Measurements from ENCODE around the gene FOXL3. TPM values are rescaled to one million over a fixed set of nuclear protein-coding genes. Genes with fewer than 3 reads are reported as not detected.
"Not testable (repeated sequence)": the region's sequence is repeated elsewhere in the genome, so short reads cannot be mapped to it uniquely, and the experiment has no call there.

FOXL3 gene
- total RNA-seq, 1 experiment from 2014 or later: not detected

GRCh38 chr7:335358-336148, 45.6 kb downstream of the FOXL3 start:
- Mint-ChIP-seq H3K27me3 (ENCODE audit: unreplicated experiment) (peaks cover 77% of the 10 kb centered on the region), H3K4me1 (ENCODE audit: low read depth, unreplicated experiment) (peaks cover 16% of the 10 kb centered on the region), H3K36me3 (ENCODE audit: insufficient read depth, unreplicated experiment) (peaks cover 4% of the 10 kb centered on the region), H3K27ac (ENCODE audit: unreplicated experiment) (no peak overlapping the region), H3K4me3 (ENCODE audit: low read depth, unreplicated experiment) (no peak overlapping the region), H3K9me3 (ENCODE audit: low read depth, unreplicated experiment) (peaks cover 8% of the 10 kb centered on the region)
- CTCF ChIA-PET: no interaction called here
- TF ChIP-seq CTCF (IDR thresholded peaks at IDR 0.05; ENCODE audit: unreplicated experiment): no peak
- BruUV-seq (replicated peaks): no TSS peak
- no peak for DNase-seq
- intact Hi-C loops (cut with micrococcal nuclease; ENCODE audit: unreplicated experiment): no loop called here

- H3K36me3 Mint-ChIP-seq (ENCODE audit: insufficient read depth, unreplicated experiment); H3K4me3 Mint-ChIP-seq (ENCODE audit: low read depth, unreplicated experiment); BruUV-seq (replicated peaks); intact Hi-C loops (cut with micrococcal nuclease; ENCODE audit: unreplicated experiment); H3K9me3 Mint-ChIP-seq (ENCODE audit: low read depth, unreplicated experiment); DNase-seq; CTCF ChIA-PET; H3K27ac Mint-ChIP-seq (ENCODE audit: unreplicated experiment): not testable (repeated sequence)
- Mint-ChIP-seq H3K4me1 (ENCODE audit: low read depth, unreplicated experiment) (peaks cover 16% of the 10 kb centered on the region), H3K27me3 (ENCODE audit: unreplicated experiment) (peaks cover 77% of the 10 kb centered on the region)
Measured at GRCh38 chr7:336149-336533, 46.2 kb downstream of the FOXL3 start.

DNA sequence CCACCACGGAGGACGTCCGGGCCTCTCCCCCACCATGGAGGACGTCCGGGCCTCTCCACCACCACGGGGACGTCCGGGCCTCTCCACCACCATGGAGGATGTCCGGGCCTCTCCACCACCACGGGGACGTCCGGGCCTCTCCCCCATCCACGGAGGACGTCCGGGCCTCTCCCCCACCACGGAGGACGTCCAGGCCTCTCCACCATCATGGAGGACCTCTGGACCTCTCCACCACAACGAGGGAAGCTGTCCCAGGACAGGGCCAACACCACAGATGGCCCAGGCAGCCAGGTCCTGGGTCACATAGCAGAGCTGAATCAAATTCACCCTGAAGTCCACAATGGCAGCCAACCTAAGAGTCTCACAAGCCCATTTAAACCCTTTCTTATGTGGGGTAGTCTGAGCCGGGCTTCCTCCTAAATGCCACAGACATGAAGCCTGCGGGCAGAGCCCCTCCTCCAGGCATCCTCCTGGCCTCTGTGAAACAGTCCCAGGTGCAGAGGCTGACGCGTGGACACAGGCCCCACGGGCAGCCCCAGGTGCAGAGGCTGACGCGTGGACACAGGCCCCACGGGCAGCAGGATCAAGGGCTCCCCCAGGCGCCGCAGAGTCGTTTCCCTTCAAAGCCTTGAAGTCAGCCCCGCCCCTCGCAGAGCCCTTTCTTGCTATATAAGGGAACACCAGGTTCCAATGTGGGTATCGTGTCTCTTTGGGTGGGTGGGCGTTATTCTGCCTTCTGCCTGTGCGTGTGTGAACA, 47.0 kb downstream of the FOXL3 start:
- no TSS peak for BruUV-seq (replicated peaks)
- CTCF ChIA-PET: no interaction called here
- H3K9me3 Mint-ChIP-seq (ENCODE audit: low read depth, unreplicated experiment): peaks cover 8% of the 10 kb centered on the region
- no peak overlapping the region for H3K4me3 Mint-ChIP-seq (ENCODE audit: low read depth, unreplicated experiment)
- no peak for DNase-seq
- TF ChIP-seq CTCF (IDR thresholded peaks at IDR 0.05; ENCODE audit: unreplicated experiment): no peak
- H3K4me1 Mint-ChIP-seq (ENCODE audit: low read depth, unreplicated experiment): peaks cover 23% of the 10 kb centered on the region
- H3K27me3 Mint-ChIP-seq (ENCODE audit: unreplicated experiment): peaks cover 77% of the 10 kb centered on the region
- H3K36me3 Mint-ChIP-seq (ENCODE audit: insufficient read depth, unreplicated experiment): peaks cover 9% of the 10 kb centered on the region
- H3K27ac Mint-ChIP-seq (ENCODE audit: unreplicated experiment): no peak overlapping the region
- intact Hi-C loops (cut with micrococcal nuclease; ENCODE audit: unreplicated experiment): no loop called here

GRCh38 chr7:337567-337951, 47.6 kb downstream of the FOXL3 start:
- no peak for TF ChIP-seq CTCF (IDR thresholded peaks at IDR 0.05; ENCODE audit: unreplicated experiment)
- Mint-ChIP-seq H3K36me3 (ENCODE audit: insufficient read depth, unreplicated experiment) (peaks cover 12% of the 10 kb centered on the region), H3K9me3 (ENCODE audit: low read depth, unreplicated experiment) (peaks cover 8% of the 10 kb centered on the region), H3K27me3 (ENCODE audit: unreplicated experiment) (peaks cover 77% of the 10 kb centered on the region), H3K4me1 (ENCODE audit: low read depth, unreplicated experiment) (peaks cover 29% of the 10 kb centered on the region), H3K4me3 (ENCODE audit: low read depth, unreplicated experiment) (no peak overlapping the region), H3K27ac (ENCODE audit: unreplicated experiment) (no peak overlapping the region)
- DNase-seq: no peak
- no TSS peak for BruUV-seq (replicated peaks)
- CTCF ChIA-PET: no interaction called here
- intact Hi-C loops (cut with micrococcal nuclease; ENCODE audit: unreplicated experiment): no loop called here

Measured in Calu3 (cell line).